H1 (cell line): Measurements from ENCODE around the gene CCL8. TPM values are rescaled to one million over a fixed set of nuclear protein-coding genes. Genes with fewer than 3 reads are reported as not detected.

ENCODE experiments used
- CTCF ChIA-PET: fragments of 300-600 bp; sonication (Branson Sonifier 250); formaldehyde crosslinking; loops from one replicate; lab custom pipeline; 2021; ENCODE audit not compliant: partially characterized antibody; lab: Charles Lee
- POLR2A ChIA-PET: fragments of 300-600 bp; sonication (Branson Sonifier 250); formaldehyde crosslinking; loops from one replicate; lab custom pipeline; 2021; ENCODE audit warnings: inconsistent platforms; ENCODE audit not compliant: partially characterized antibody; lab: Charles Lee
- DNase-seq, 2 experiments: peaks; one replicate each; pipeline versions ENCODE4 v3.0.0 to v3.0.0-alpha.2; 2010 to 2022; ENCODE audit warnings: low spot score in 2 of 2, low read depth in 1 of 2, mixed read lengths in 1 of 2
- FAIRE-seq: peaks from 2 replicates; lab custom pipeline; 2011; peaks lifted over from hg19 to GRCh38; lab: Jason Lieb, UNC
- H2AFZ ChIP-seq: 2 replicates; pipeline ENCODE4 v1.8.1; 2012; ENCODE audit warnings: low read length, inconsistent platforms
- H2AK5ac ChIP-seq: 2 replicates; pipeline ENCODE4 v1.6.1; 2013; ENCODE audit warnings: low read depth, low read length
- H2BK120ac ChIP-seq: replicated peaks from 2 replicates; pipeline ENCODE3; 2013; ENCODE audit warnings: low read depth, low read length, inconsistent platforms
- H2BK12ac ChIP-seq: 2 replicates; pipeline ENCODE4 v1.6.1; 2013; ENCODE audit warnings: low read depth, low read length
- H2BK15ac ChIP-seq: 2 replicates; pipeline ENCODE4 v1.6.1; 2013; ENCODE audit warnings: low read length
- H2BK20ac ChIP-seq: 2 replicates; pipeline ENCODE4 v1.6.1; 2013; ENCODE audit warnings: low read length
- H2BK5ac ChIP-seq: 2 replicates; pipeline ENCODE4 v1.6.1; 2013; ENCODE audit warnings: low read depth, low read length
- H3K14ac ChIP-seq: 2 replicates; pipeline ENCODE4 v1.6.1; 2013; ENCODE audit warnings: inconsistent platforms; ENCODE audit not compliant: insufficient read length
- H3K18ac ChIP-seq: 2 replicates; pipeline ENCODE4 v1.6.1; 2013; ENCODE audit warnings: low read length; ENCODE audit errors: extremely low read depth
- H3K23ac ChIP-seq: 2 replicates; pipeline ENCODE4 v1.6.1; 2013; ENCODE audit warnings: inconsistent platforms; ENCODE audit not compliant: insufficient read length
- H3K23me2 ChIP-seq: 2 replicates; pipeline ENCODE4 v1.6.1; 2013; ENCODE audit warnings: low read depth, low read length
- H3K27ac ChIP-seq: 2 replicates; pipeline ENCODE4 v1.6.1; 2011; ENCODE audit warnings: low read depth, low read length, inconsistent platforms
- H3K27me3 ChIP-seq, 4 experiments: replicated peaks in 1 of 4; 1 replicate in 1 of 4; 2 replicates in 3 of 4; pipeline versions ENCODE4 v1.6.1 to v1.8.1; 2011 to 2013; ENCODE audit warnings: low read length in 3 of 4, mild to moderate bottlenecking in 3 of 4, inconsistent platforms in 2 of 4, mixed read lengths in 2 of 4, moderate library complexity in 1 of 4; ENCODE audit not compliant: control insufficient read depth in 3 of 4, insufficient read depth in 3 of 4; ENCODE audit errors: extremely low read depth in 1 of 4
- H3K36me3 ChIP-seq, 4 experiments: 2 replicates each; pipeline versions ENCODE4 v1.6.1 to v1.8.1; 2011 to 2013; ENCODE audit warnings: mild to moderate bottlenecking in 4 of 4, low read length in 3 of 4, moderate library complexity in 2 of 4, control low read depth in 1 of 4, inconsistent platforms in 1 of 4; ENCODE audit not compliant: insufficient read depth in 4 of 4, control insufficient read depth in 2 of 4
- H3K4ac ChIP-seq: replicated peaks from 2 replicates; pipeline ENCODE3; 2013; ENCODE audit warnings: low read length, low read depth, mixed read lengths, inconsistent platforms; ENCODE audit not compliant: insufficient read length
- H3K4me1 ChIP-seq, 4 experiments: replicated peaks in 1 of 4; 1 replicate in 1 of 4; 2 replicates in 3 of 4; pipeline versions ENCODE4 v1.6.1 to v1.8.1; 2011 to 2013; ENCODE audit warnings: low read length in 3 of 4, inconsistent platforms in 2 of 4, mixed read lengths in 1 of 4; ENCODE audit not compliant: insufficient read depth in 4 of 4, control insufficient read depth in 3 of 4
- H3K4me2 ChIP-seq, 2 experiments: 2 replicates each; pipeline versions ENCODE4 v1.6.1 to v1.8.1; 2011 to 2013; ENCODE audit warnings: low read depth in 2 of 2, low read length in 2 of 2, control low read depth in 1 of 2, inconsistent platforms in 1 of 2, mild to moderate bottlenecking in 1 of 2; ENCODE audit not compliant: insufficient read depth in 1 of 2
- H3K4me3 ChIP-seq, 4 experiments: fragments of 200-600, 300-600 bp in 1 of 4; sonication (generic), shearing (Covaris generic), sonication (Bioruptor Twin) in 1 of 4; 2 replicates each; pipeline versions ENCODE4 v1.5.1 to v1.8.1; 2011 to 2016; ENCODE audit warnings: low read length in 4 of 4, low read depth in 3 of 4, control low read depth in 2 of 4, inconsistent platforms in 2 of 4, mild to moderate bottlenecking in 2 of 4, mixed read lengths in 1 of 4, moderate library complexity in 1 of 4; ENCODE audit not compliant: insufficient read depth in 2 of 4; ENCODE audit errors: extremely low read depth in 1 of 4
- H3K56ac ChIP-seq: replicated peaks from 2 replicates; pipeline ENCODE3; 2013; ENCODE audit warnings: low read depth, mild to moderate bottlenecking, mixed read lengths, low read length, inconsistent platforms; ENCODE audit not compliant: insufficient read length
- H3K79me1 ChIP-seq: 2 replicates; pipeline ENCODE4 v1.6.1; 2013; ENCODE audit warnings: low read depth, low read length, control low read depth
- H3K79me2 ChIP-seq, 2 experiments: 2 replicates each; pipeline versions ENCODE4 v1.6.1 to v1.8.1; 2012 to 2013; ENCODE audit warnings: low read length in 2 of 2, mild to moderate bottlenecking in 2 of 2, inconsistent platforms in 1 of 2; ENCODE audit not compliant: insufficient read depth in 2 of 2, control insufficient read depth in 1 of 2
- H3K9ac ChIP-seq, 4 experiments: replicated peaks in 1 of 4; 1 replicate in 1 of 4; 2 replicates in 3 of 4; pipeline versions ENCODE4 v1.6.1 to v1.8.1; 2011 to 2013; ENCODE audit warnings: low read depth in 3 of 4, low read length in 3 of 4, control low read depth in 2 of 4, mild to moderate bottlenecking in 2 of 4, moderate library complexity in 2 of 4, inconsistent platforms in 1 of 4; ENCODE audit errors: extremely low read depth in 1 of 4
- H3K9me3 ChIP-seq, 2 experiments: 2 replicates each; pipeline versions ENCODE4 v1.6.1 to v1.8.1; 2012 to 2013; ENCODE audit warnings: mild to moderate bottlenecking in 2 of 2, moderate library complexity in 2 of 2, control low read depth in 1 of 2, inconsistent platforms in 1 of 2, low read depth in 1 of 2, low read length in 1 of 2, mixed read lengths in 1 of 2; ENCODE audit not compliant: insufficient read depth in 2 of 2
- H4K20me1 ChIP-seq, 2 experiments: replicated peaks in 1 of 2; 2 replicates each; pipeline versions ENCODE3 to v1.8.1; 2011 to 2013; ENCODE audit warnings: inconsistent platforms in 2 of 2, low read length in 2 of 2, mild to moderate bottlenecking in 1 of 2; ENCODE audit not compliant: insufficient read depth in 2 of 2, control insufficient read depth in 1 of 2
- H4K5ac ChIP-seq: 2 replicates; pipeline ENCODE4 v1.6.1; 2013; ENCODE audit warnings: low read length, low read depth, mixed read lengths, inconsistent platforms; ENCODE audit not compliant: insufficient read length
- H4K8ac ChIP-seq: 2 replicates; pipeline ENCODE4 v1.8.0; 2013; ENCODE audit warnings: mild to moderate bottlenecking, moderate library complexity, low read length, inconsistent platforms; ENCODE audit not compliant: insufficient read depth; ENCODE audit errors: extremely low read depth
- H4K91ac ChIP-seq: replicated peaks from 2 replicates; pipeline ENCODE3; 2013; ENCODE audit warnings: low read length, mixed read lengths, inconsistent platforms; ENCODE audit not compliant: insufficient read length
- JUND ChIP-seq: IDR thresholded peaks from 2 replicates; pipeline ENCODE4 v1.6.1; 2011; ENCODE audit warnings: mild to moderate bottlenecking, improper control_type of control experiment, low read length
- SP2 ChIP-seq: IDR thresholded peaks from 2 replicates; pipeline ENCODE4 v1.6.1; 2012; ENCODE audit warnings: mild to moderate bottlenecking, low read length, inconsistent platforms
- polyA plus RNA-seq, 7 experiments: library from polyadenylated mRNA; depleted of rRNA in 3 of 7; stranded (reverse) in 5 of 7; unstranded in 2 of 7; fragments of >200 nt in 5 of 7; fragments of 200-250 nt in 2 of 7; gene quantifications; 1 replicate in 5 of 7; 2 replicates in 1 of 7; 4 replicates in 1 of 7; pipeline versions ENCODE4 v1.2.1 to v1.2.3, GENCODE V29; 2011 to 2013; ENCODE audit warnings: missing spikeins in 2 of 7, mixed read lengths in 2 of 7
- total RNA-seq: library from RNA; stranded (reverse); fragmentation: NEBNext Ultra II Directional; extraction: Animal tissue kit (Norgen Biotek cat#: 25700); gene quantifications from 2 replicates; pipeline ENCODE4 v1.2.1, GENCODE V29; 2021

CCL8 gene
- total and polyA plus RNA-seq, 2 of the 8 experiments (the other 6 are each of a cell fraction or from before 2014, with no cell fraction given) = not detected

- no peak overlapping the region for H4K8ac ChIP-seq
These were observed 10.9 kb upstream of the CCL8 start for GRCh38 chr17:34308371-34308770.

More at GRCh38 chr17:34308371-34308770, 10.9 kb upstream of the CCL8 start:
- no peak overlapping the region for H3K9ac ChIP-seq
- H2BK120ac ChIP-seq = no peak overlapping the region
- no peak overlapping the region for H3K56ac ChIP-seq
- H4K91ac ChIP-seq = no peak overlapping the region
- H4K20me1 ChIP-seq = no peaks in the 10 kb centered on the region
- H3K4me1 ChIP-seq = no peaks in the 10 kb centered on the region
- H2AFZ ChIP-seq = no peak overlapping the region
- H2BK5ac ChIP-seq = no peak overlapping the region
- H4K5ac ChIP-seq = no peak overlapping the region
- no peaks in the 10 kb centered on the region for H3K9me3 ChIP-seq
- CTCF ChIA-PET = interaction anchor here (1.0 to 13.3 kb wide), 4 partner anchors 10 to 106 kb away, joined by 3 to 210 read pairs (median 76); partner anchors contain the start of genes CCL1, CCL13 and CCL8
- H2BK15ac ChIP-seq = no peak overlapping the region
- no peaks in the 10 kb centered on the region for H3K27me3 ChIP-seq
- no peak overlapping the region for H3K4ac ChIP-seq
- DNase-seq = no peak
- H3K36me3 ChIP-seq = no peaks in the 10 kb centered on the region
- H3K23me2 ChIP-seq = no peaks in the 10 kb centered on the region
- H3K4me3 ChIP-seq = no peak overlapping the region
- no peak overlapping the region for H3K18ac ChIP-seq
- no peak for FAIRE-seq
- H3K23ac ChIP-seq = no peak overlapping the region
- H3K4me2 ChIP-seq = no peak overlapping the region
- H3K79me1 ChIP-seq = no peaks in the 10 kb centered on the region
- H2AK5ac ChIP-seq = no peak overlapping the region
- no peak overlapping the region for H3K27ac ChIP-seq
- no peak overlapping the region for H2BK12ac ChIP-seq
- no peaks in the 10 kb centered on the region for H3K79me2 ChIP-seq
- H3K14ac ChIP-seq = no peak overlapping the region
- no peak for TF ChIP-seq SP2
- no peak for TF ChIP-seq JUND
- TF ChIP-seq, all 59 proteins: peak for 0
- POLR2A ChIA-PET = no interaction called here
- no peak overlapping the region for H2BK20ac ChIP-seq
